Central memory CD8-positive, alpha-beta T cell (primary cell): Measurements from ENCODE around the gene INAFM1.

Experiments
- ATAC-seq: fragments of 150-1000 bp; cut with Tn5 transposase; replicated peaks from 2 replicates; pipeline ENCODE4 v1.10.0; 2022; ENCODE audit warnings: mild to moderate bottlenecking, moderate FRiP score, moderate number of reproducible peaks; ENCODE audit not compliant: poor library complexity, severe bottlenecking; ENCODE audit errors: extremely low read depth
- DNase-seq, 2 donors: peaks; one replicate each; pipeline ENCODE4 v3.0.0; 2021; ENCODE audit warnings: low spot score in 2 of 2
- H3K27ac Mint-ChIP-seq: one replicate; pipeline ENCODE4 v1.8.0; 2022; ENCODE audit warnings: low read depth, mild to moderate bottlenecking, moderate library complexity, mixed read lengths
- H3K27me3 Mint-ChIP-seq: one replicate; pipeline ENCODE4 v1.8.0; 2022; ENCODE audit warnings: mixed read lengths
- H3K36me3 Mint-ChIP-seq: one replicate; pipeline ENCODE4 v1.8.0; 2022; ENCODE audit warnings: mild to moderate bottlenecking, moderate library complexity, mixed read lengths; ENCODE audit not compliant: insufficient read depth
- H3K4me1 Mint-ChIP-seq: one replicate; pipeline ENCODE4 v1.8.0; 2022; ENCODE audit warnings: mixed read lengths
- H3K4me3 Mint-ChIP-seq: one replicate; pipeline ENCODE4 v1.8.0; 2022; ENCODE audit warnings: mild to moderate bottlenecking, moderate library complexity, mixed read lengths
- H3K9me3 Mint-ChIP-seq: one replicate; pipeline ENCODE4 v1.8.0; 2022; ENCODE audit warnings: mixed read lengths

INAFM1 gene

DNA sequence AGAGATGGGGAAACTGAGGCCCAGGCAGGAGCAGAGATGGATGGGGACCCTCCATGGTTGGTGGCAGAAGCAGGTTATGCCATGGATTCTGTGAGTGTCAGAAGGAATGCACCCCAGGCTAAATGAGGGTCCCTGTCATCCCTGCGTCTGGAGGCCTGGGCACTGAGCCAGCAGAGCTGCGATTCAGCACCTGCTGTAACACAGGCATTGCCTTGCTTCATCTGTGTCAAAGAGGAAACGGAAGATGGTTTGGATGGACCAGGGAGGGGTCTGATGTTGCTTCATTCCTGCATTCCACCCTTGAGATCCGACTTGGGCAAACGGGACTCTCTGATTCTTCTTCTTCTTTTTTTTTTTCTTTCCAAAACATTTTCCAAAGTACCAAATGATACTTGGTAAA lies 36.1 kb downstream of the INAFM1 start:
- H3K27ac Mint-ChIP-seq, result no peak overlapping the region
- no peaks in the 10 kb centered on the region for H3K9me3 Mint-ChIP-seq
- ATAC-seq (no peak), DNase-seq (no peak)
- no peak overlapping the region for H3K4me3 Mint-ChIP-seq
- no peaks in the 10 kb centered on the region for H3K36me3 Mint-ChIP-seq
- peaks cover 38% of the 10 kb centered on the region for H3K27me3 Mint-ChIP-seq
- H3K4me1 Mint-ChIP-seq, result no peaks in the 10 kb centered on the region

DNA sequence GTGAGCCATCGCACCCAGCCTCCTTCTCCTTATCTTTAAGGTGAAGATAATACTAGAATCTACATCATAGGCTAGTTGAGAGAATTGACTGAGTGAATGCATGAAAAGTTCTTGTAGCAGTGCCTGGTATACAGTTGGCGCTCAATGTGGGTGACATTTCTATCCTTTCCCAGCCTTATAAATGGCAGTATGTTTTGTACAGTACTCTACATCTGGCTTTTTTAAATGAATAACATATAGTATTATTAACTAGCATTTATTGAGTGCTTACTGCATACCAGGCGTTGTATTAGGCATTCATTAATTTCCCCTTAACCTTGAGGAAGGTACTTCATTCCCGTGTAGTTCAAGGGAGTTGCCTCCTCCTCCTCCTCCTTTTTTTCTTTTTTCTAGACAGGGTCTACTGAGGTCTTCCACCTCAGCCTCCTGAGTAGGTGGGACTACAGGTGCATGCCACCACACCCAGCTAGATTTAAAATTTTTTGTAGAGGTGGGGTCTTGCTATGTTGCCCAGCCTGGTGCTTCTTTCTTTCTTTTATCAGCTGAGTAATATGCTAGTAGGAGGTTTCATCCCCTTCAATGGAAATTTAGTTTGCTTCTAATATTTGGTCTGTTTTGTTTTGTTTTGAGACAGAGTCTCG lies 37.8 kb downstream of the INAFM1 start:
- ATAC-seq (no peak), DNase-seq (no peak)
- H3K4me1 Mint-ChIP-seq, result no peaks in the 10 kb centered on the region
- H3K36me3 Mint-ChIP-seq, result no peaks in the 10 kb centered on the region
- peaks cover 39% of the 10 kb centered on the region for H3K27me3 Mint-ChIP-seq
- H3K4me3 Mint-ChIP-seq, result no peak overlapping the region
- H3K9me3 Mint-ChIP-seq, result no peaks in the 10 kb centered on the region
- no peak overlapping the region for H3K27ac Mint-ChIP-seq

DNA sequence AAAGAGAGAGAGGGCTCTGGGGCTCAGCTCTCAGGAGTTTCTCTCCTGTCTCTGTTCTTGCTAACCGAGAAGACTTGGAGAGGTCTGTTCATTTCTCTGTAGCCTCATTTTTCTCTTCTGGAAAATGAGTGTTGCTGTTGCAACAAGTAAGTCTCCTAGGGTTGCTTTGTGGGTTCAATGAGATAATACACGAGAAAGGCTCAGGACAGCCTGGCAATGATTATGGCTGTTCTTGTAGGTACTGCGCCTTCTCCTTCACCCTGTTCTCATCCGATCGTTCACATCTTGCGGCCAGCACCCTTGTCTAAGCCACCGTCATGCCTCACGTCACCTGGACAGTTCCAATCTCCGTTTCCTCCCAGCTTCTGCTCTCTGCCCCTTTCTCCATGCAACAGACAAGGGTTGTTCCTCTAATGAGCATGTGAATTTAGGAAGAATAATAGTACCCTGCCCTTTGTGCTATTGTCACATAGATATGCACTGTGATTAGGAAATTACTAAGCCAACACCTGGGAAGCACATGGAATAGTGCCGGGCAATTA lies 39.1 kb downstream of the INAFM1 start:
- Mint-ChIP-seq H3K27me3 (peaks cover 36% of the 10 kb centered on the region), H3K36me3 (no peaks in the 10 kb centered on the region), H3K9me3 (no peaks in the 10 kb centered on the region), H3K4me1 (no peaks in the 10 kb centered on the region), H3K27ac (no peak overlapping the region), H3K4me3 (no peak overlapping the region)
- ATAC-seq (no peak), DNase-seq (no peak)

DNA sequence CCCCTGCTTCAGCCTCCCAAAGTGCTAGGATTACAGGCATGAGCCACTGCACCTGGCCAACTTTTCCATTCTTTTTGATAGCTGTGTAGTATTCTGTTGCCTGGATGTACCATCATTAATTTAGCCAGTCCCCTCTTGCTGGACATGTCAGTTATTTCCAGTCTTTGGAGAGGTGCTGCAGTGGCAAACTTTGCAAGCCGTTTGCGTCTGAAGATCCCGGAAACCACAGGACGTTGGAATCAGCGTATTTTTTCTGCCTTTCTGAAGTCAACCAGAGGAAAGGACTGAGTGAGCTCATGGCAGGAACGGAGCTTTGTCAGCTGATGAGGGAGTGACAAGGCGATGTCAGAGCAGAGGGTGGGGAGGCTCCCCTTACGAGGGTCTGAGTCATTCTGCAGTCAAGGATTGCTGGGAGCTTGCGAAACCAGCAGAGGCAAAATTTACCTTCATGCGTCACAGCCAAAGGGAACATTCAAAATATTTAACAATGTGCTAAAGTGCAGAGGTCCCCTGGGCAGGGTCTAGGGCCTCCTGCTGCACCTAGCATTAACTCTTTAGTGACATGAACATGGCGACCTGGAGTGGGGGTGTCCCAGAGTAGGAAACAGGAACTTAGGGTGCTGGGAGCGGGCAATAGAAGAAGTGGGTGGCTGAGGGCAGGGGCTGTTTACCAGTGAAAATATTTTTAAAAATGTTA lies 40.6 kb downstream of the INAFM1 start:
- ATAC-seq, result no peak
- DNase-seq, result no peak
- Mint-ChIP-seq H3K4me1 (no peaks in the 10 kb centered on the region), H3K36me3 (no peaks in the 10 kb centered on the region), H3K27ac (no peak overlapping the region), H3K9me3 (no peaks in the 10 kb centered on the region), H3K4me3 (no peak overlapping the region), H3K27me3 (peaks cover 31% of the 10 kb centered on the region)

DNA sequence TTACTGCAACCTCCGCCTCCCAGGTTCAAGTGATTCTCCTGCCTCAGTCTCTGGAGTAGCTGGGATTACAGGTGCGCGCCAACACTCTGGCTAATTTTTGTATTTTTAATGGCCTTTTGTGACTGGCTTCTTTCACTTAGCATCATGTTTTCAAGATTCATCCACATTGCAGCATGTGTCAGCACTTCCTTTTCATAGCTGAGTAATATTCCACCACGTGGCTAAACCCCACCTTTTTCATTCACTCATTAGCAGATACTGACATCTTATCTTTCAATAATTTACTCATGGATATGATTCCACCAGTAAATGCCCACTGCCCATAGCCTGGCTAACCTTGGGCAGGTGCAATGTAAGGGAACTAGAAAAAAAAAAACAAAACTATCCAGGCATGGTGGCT lies 41.8 kb downstream of the INAFM1 start:
- H3K9me3 Mint-ChIP-seq, result no peaks in the 10 kb centered on the region
- H3K4me3 Mint-ChIP-seq, result no peak overlapping the region
- ATAC-seq, result no peak
- peaks cover 1% of the 10 kb centered on the region for H3K36me3 Mint-ChIP-seq
- no peak for DNase-seq
- no peaks in the 10 kb centered on the region for H3K4me1 Mint-ChIP-seq
- peaks cover 29% of the 10 kb centered on the region for H3K27me3 Mint-ChIP-seq
- H3K27ac Mint-ChIP-seq, result no peak overlapping the region

DNA sequence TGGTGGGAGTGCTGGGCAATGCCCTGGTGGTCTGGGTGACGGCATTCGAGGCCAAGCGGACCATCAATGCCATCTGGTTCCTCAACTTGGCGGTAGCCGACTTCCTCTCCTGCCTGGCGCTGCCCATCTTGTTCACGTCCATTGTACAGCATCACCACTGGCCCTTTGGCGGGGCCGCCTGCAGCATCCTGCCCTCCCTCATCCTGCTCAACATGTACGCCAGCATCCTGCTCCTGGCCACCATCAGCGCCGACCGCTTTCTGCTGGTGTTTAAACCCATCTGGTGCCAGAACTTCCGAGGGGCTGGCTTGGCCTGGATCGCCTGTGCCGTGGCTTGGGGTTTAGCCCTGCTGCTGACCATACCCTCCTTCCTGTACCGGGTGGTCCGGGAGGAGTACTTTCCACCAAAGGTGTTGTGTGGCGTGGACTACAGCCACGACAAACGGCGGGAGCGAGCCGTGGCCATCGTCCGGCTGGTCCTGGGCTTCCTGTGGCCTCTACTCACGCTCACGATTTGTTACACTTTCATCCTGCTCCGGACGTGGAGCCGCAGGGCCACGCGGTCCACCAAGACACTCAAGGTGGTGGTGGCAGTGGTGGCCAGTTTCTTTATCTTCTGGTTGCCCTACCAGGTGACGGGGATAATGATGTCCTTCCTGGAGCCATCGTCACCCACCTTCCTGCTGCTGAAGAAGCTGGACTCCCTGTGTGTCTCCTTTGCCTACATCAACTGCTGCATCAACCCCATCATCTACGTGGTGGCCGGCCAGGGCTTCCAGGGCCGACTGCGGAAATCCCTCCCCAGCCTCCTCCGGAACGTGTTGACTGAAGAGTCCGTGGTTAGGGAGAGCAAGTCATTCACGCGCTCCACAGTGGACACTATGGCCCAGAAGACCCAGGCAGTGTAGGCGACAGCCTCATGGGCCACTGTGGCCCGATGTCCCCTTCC lies 45.5 kb downstream of the INAFM1 start:
- Mint-ChIP-seq H3K4me1 (no peaks in the 10 kb centered on the region), H3K9me3 (no peaks in the 10 kb centered on the region), H3K36me3 (peaks cover 1% of the 10 kb centered on the region), H3K27ac (no peak overlapping the region), H3K27me3 (peaks cover 53% of the 10 kb centered on the region), H3K4me3 (no peak overlapping the region)
- ATAC-seq (no peak), DNase-seq (no peak)

DNA sequence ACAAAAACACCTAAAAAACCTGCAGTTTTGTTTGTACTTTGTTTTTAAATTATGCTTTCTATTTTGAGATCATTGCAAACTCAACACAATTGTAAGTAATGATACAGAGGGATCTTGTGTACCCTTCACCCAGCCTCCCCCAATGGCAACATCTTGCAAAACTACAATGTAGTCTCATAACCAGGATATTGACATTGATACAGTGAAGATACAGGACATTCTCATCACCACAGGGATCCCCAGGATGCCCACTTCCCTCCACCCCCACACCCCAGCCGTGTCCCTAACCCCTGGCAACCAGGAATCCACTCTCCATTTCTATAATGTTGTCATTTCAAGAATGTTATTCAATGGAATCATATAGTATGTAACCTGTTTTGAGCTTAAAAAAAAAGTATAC lies 46.9 kb downstream of the INAFM1 start:
- no peaks in the 10 kb centered on the region for H3K9me3 Mint-ChIP-seq
- H3K27ac Mint-ChIP-seq, result no peak overlapping the region
- H3K27me3 Mint-ChIP-seq, result peaks cover 50% of the 10 kb centered on the region
- DNase-seq (no peak), ATAC-seq (no peak)
- H3K4me3 Mint-ChIP-seq, result no peak overlapping the region
- no peaks in the 10 kb centered on the region for H3K4me1 Mint-ChIP-seq
- H3K36me3 Mint-ChIP-seq, result peaks cover 1% of the 10 kb centered on the region

DNA sequence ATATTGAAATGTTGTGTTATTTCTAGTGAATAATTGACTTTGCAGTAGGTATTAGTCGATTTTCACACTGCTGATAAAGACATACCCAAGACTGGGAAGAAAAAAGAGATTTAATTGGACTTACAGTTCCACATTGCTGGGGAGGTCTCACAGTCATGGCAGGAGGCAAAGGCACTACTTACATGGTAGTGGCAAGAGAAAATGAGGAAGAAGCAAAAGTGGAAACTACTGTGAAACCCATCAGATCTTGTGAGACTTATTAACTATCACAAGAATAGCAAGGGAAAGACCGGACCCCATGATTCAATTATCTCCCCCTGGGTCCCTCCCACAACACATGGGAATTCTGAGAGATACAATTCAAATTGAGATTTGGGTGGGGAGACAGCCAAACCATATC lies 47.4 kb downstream of the INAFM1 start:
- DNase-seq (no peak), ATAC-seq (no peak)
- H3K4me3 Mint-ChIP-seq, result no peak overlapping the region
- no peaks in the 10 kb centered on the region for H3K9me3 Mint-ChIP-seq
- H3K27ac Mint-ChIP-seq, result no peak overlapping the region
- peaks cover 1% of the 10 kb centered on the region for H3K36me3 Mint-ChIP-seq
- H3K27me3 Mint-ChIP-seq, result peaks cover 54% of the 10 kb centered on the region
- no peaks in the 10 kb centered on the region for H3K4me1 Mint-ChIP-seq

DNA sequence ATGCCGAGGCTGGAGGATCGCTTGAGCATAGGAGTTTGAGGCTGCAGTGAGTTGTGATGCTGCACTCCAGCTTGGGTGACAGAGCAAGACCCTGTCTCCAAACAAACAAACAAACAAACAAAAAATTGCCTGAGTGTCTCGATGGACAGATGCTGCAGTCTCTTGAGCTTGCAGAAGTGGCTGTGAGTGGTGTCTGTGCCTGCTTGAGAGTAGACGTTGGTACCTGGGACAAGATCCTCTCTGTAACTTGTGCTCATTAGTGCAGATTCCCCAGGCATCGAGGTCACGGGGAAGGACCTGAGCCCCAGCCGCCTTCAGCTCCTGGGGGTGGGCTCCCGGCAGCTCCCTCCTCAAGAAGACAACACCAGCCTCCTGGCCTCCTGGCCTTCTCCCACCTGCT lies 48.7 kb downstream of the INAFM1 start:
- Mint-ChIP-seq H3K9me3 (no peaks in the 10 kb centered on the region), H3K4me1 (no peaks in the 10 kb centered on the region), H3K27me3 (peaks cover 57% of the 10 kb centered on the region), H3K4me3 (no peak overlapping the region), H3K36me3 (peaks cover 1% of the 10 kb centered on the region), H3K27ac (no peak overlapping the region)
- no peak for ATAC-seq
- DNase-seq, result no peak

DNA sequence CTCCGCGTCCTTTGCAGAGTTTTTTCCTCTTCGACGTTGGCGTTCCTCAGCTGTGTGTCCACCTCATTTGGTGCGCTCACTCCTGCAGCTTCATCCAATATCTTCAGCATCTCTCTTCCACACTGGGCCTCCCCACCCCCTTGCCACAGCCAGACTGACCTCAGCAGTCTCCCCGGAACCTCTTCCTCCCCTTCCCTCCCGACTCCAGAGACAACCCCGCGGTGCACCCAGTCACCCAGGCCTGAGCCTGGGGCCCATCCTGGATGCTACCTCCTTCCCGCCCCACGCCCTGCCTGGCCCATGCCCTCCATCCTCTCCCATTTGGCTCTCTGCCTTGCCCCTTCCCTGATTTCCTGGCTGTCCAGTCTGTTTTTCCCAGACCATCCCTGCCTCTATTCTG lies 49.2 kb downstream of the INAFM1 start:
- peaks cover 57% of the 10 kb centered on the region for H3K27me3 Mint-ChIP-seq
- ATAC-seq (no peak), DNase-seq (no peak)
- peaks cover 1% of the 10 kb centered on the region for H3K36me3 Mint-ChIP-seq
- no peak overlapping the region for H3K27ac Mint-ChIP-seq
- no peaks in the 10 kb centered on the region for H3K4me1 Mint-ChIP-seq
- H3K4me3 Mint-ChIP-seq, result no peak overlapping the region
- no peaks in the 10 kb centered on the region for H3K9me3 Mint-ChIP-seq

DNA sequence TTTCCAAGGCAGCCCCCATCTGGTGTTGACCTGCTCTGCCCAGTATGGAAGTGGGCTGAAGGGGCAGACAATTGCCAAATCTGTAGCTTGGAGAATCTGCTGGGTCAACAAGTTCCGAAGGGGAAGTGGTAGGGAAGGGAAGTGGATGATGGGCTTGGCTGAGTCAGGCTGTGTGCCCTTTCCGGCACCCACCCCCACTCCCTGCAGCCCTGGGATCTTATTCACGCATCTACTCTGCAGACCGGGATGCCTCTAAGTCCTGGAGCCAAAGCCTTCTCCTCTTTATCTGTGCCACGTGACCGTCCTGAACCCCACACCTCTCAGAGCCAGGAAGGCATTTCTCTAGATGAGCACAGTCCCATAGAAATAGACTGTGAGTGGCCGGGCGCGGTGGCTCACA lies 49.8 kb downstream of the INAFM1 start:
- H3K27ac Mint-ChIP-seq, result no peak overlapping the region
- H3K27me3 Mint-ChIP-seq, result peaks cover 56% of the 10 kb centered on the region
- peaks cover 1% of the 10 kb centered on the region for H3K36me3 Mint-ChIP-seq
- no peak overlapping the region for H3K4me3 Mint-ChIP-seq
- no peaks in the 10 kb centered on the region for H3K9me3 Mint-ChIP-seq
- H3K4me1 Mint-ChIP-seq, result no peaks in the 10 kb centered on the region
- no peak for DNase-seq
- no peak for ATAC-seq
